ENCODE results near the gene PLSCR4. TPM values are rescaled to one million over a fixed set of nuclear protein-coding genes. Genes with fewer than 3 reads are reported as not detected.
A peak's percentile ranks its signal among the peaks of the same experiment; 100 is the strongest.

Gene PLSCR4
- total RNA-seq, 4 donors from 2014 or later: 16.4 to 37.3 (median 23.7) TPM

GRCh38 chr3:146157325-146158060 lies 93.4 kb downstream of the PLSCR4 start:
- no peak overlapping the region for H3K27ac ChIP-seq
- H3K36me3 ChIP-seq: no peaks in the 10 kb centered on the region
- H3K9me3 ChIP-seq: no peaks in the 10 kb centered on the region
- no peaks in the 10 kb centered on the region for H3K27me3 ChIP-seq
- 87% methylated on average over 2 of the region's 2 CpGs for WGBS
- H3K4me1 ChIP-seq: peaks cover 29% of the 10 kb centered on the region
- H3K4me3 ChIP-seq: no peak overlapping the region
- TF ChIP-seq, protein P1, sequence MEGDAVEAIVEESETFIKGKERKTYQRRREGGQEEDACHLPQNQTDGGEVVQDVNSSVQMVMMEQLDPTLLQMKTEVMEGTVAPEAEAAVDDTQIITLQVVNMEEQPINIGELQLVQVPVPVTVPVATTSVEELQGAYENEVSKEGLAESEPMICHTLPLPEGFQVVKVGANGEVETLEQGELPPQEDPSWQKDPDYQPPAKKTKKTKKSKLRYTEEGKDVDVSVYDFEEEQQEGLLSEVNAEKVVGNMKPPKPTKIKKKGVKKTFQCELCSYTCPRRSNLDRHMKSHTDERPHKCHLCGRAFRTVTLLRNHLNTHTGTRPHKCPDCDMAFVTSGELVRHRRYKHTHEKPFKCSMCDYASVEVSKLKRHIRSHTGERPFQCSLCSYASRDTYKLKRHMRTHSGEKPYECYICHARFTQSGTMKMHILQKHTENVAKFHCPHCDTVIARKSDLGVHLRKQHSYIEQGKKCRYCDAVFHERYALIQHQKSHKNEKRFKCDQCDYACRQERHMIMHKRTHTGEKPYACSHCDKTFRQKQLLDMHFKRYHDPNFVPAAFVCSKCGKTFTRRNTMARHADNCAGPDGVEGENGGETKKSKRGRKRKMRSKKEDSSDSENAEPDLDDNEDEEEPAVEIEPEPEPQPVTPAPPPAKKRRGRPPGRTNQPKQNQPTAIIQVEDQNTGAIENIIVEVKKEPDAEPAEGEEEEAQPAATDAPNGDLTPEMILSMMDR (IDR thresholded peaks at IDR 0.05): no peak
- no peak for TF ChIP-seq EP300 (IDR thresholded peaks at IDR 0.05)
- TF ChIP-seq POLR2AphosphoS5 (IDR thresholded peaks at IDR 0.05): no peak
- no peak for TF ChIP-seq POLR2A (IDR thresholded peaks at IDR 0.05)
- no peak for DNase-seq (ENCODE audit: low spot score in 2 of 2)

DNA sequence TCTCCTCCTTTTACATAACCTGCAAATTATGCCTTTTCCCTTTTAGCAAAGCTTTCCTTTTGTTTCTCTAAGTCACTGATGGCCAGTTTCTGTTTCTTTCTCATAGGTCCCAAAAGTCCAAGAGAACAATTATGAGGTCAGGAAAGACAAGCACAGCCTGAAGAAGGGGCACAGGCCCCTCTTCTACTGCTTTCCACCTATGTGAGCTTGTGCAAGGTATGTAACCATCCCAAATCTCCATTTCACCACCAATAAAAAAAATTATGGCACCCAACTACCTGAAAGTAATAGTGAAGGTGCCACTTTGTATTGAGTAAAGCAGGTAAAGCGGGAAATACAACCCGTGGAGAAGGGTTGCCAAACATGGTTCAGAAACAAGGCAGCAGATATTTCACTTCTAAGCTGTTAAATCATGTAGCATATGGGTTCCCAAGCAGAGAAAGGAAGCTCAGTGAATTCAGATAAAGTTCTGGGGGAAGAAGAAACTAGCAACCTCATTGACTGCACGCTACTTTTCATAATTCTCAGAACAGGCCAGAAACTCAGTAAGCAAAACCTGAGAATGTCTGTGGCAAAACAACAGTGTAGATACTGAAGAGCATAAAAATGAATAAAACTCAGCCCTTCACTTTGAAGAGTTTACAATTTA lies 94.1 kb downstream of the PLSCR4 start:
- Histone ChIP-seq H3K27ac (peak overlapping the region; percentile 22), H3K4me3 (no peak overlapping the region)

DNA sequence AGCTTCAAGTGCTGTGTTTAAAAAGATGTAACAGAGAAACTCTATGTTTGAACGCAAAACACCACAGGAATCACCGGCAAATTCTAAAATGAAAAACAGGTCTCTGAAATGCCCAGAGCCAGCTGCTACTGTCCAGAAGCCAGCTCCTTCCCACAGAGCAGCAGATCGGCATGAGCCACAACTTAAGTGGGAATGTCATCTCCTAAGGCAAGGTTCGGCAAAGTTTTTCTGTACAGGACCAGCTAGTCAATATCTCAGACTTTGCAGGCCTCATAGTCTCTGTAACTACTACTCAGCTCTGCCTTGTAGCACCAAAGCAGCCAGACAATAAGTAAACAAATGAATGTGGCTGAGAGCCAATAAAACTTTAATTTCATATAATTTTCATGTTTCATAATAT lies 94.8 kb downstream of the PLSCR4 start:
- Histone ChIP-seq H3K4me3 (no peak overlapping the region), H3K9me3 (no peaks in the 10 kb centered on the region), H3K27me3 (no peaks in the 10 kb centered on the region), H3K36me3 (no peaks in the 10 kb centered on the region), H3K4me1 (peaks cover 22% of the 10 kb centered on the region), H3K27ac (peak overlapping the region; percentile 22)
- no peak for DNase-seq (ENCODE audit: low spot score in 2 of 2)
- WGBS: 51% methylated on average over 4 of the region's 4 CpGs
- TF ChIP-seq EP300 (IDR thresholded peaks at IDR 0.05) (no peak), POLR2AphosphoS5 (IDR thresholded peaks at IDR 0.05) (no peak), POLR2A (IDR thresholded peaks at IDR 0.05) (no peak)
- TF ChIP-seq, protein P1 (IDR thresholded peaks at IDR 0.05): no peak

More for the DNA sequence above, 94.1 kb downstream of the PLSCR4 start:
- H3K27me3 ChIP-seq: no peaks in the 10 kb centered on the region
- no peaks in the 10 kb centered on the region for H3K9me3 ChIP-seq
- TF ChIP-seq POLR2A (IDR thresholded peaks at IDR 0.05): no peak
- no peak for TF ChIP-seq EP300 (IDR thresholded peaks at IDR 0.05)
- TF ChIP-seq, protein P1 (IDR thresholded peaks at IDR 0.05): no peak
- TF ChIP-seq POLR2AphosphoS5 (IDR thresholded peaks at IDR 0.05): no peak
- H3K36me3 ChIP-seq: no peaks in the 10 kb centered on the region
- H3K4me1 ChIP-seq: peaks cover 24% of the 10 kb centered on the region
- no peak for DNase-seq (ENCODE audit: low spot score in 2 of 2)
- WGBS: 82% methylated on average over 3 of the region's 3 CpGs

DNA sequence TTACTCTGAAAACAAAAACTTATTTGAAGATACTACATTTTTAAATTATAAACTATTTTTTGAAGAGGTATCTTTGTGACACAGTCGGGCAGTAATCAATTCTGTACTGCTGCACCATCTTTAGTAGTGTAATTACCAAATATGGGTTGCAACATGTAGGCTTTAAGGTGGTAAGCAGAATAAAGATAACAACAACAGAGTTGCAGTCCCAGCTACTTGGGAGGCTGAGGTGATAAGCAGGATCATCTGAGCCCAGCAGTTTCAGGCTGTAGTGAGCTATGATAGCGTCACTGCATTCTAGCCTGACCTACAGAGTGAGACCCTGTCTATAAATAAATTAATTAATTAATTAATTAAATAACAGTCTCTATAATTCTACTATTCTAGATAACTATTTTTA lies 95.9 kb downstream of the PLSCR4 start:
- H3K4me3 ChIP-seq: no peak overlapping the region
- TF ChIP-seq, protein P1 (IDR thresholded peaks at IDR 0.05): no peak
- no peak for TF ChIP-seq EP300 (IDR thresholded peaks at IDR 0.05)
- no peak for DNase-seq (ENCODE audit: low spot score in 2 of 2)
- H3K36me3 ChIP-seq: no peaks in the 10 kb centered on the region
- peaks cover 19% of the 10 kb centered on the region for H3K4me1 ChIP-seq
- H3K27ac ChIP-seq: no peak overlapping the region
- no peaks in the 10 kb centered on the region for H3K27me3 ChIP-seq
- no peaks in the 10 kb centered on the region for H3K9me3 ChIP-seq
- 81% methylated on average over 2 of the region's 2 CpGs for WGBS

DNA sequence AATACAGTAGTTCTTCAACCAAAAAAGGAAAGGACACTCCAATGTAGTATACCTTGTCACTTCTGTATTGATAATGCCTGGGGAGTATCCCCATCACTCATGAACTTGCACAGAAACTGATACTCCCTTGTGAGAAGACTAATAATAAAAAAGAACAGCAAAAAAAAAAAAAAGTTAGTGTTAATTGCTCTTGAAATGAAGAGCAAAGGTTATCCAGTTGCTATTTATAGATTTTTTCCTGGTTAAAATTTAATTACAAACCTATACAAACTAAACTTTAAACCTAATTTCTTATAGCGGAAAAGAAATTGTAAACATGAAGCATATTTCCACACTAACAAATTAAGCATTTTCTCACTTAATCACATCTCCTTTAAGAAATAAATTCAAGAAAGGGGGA lies 96.6 kb downstream of the PLSCR4 start:
- no peak for DNase-seq (ENCODE audit: low spot score in 2 of 2)
- 93% methylated on average over 1 of the region's 1 CpG for WGBS
- H3K36me3 ChIP-seq: no peaks in the 10 kb centered on the region
- no peaks in the 10 kb centered on the region for H3K9me3 ChIP-seq
- no peak overlapping the region for H3K27ac ChIP-seq
- no peaks in the 10 kb centered on the region for H3K27me3 ChIP-seq
- peaks cover 19% of the 10 kb centered on the region for H3K4me1 ChIP-seq
- TF ChIP-seq, protein P1 (IDR thresholded peaks at IDR 0.05): no peak
- TF ChIP-seq POLR2A (IDR thresholded peaks at IDR 0.05) (no peak), POLR2AphosphoS5 (IDR thresholded peaks at IDR 0.05) (no peak), EP300 (IDR thresholded peaks at IDR 0.05) (no peak)
- H3K4me3 ChIP-seq: no peak overlapping the region

All from suprapubic skin (tissue), 4 donors.